IPS-15b (cell line): ENCODE data around the gene C12orf57.

Experiments used
- H3K27me3 ChIP-seq: one replicate; pipeline ENCODE4 v1.6.1; 2013; ENCODE audit warnings: low read length; ENCODE audit not compliant: control insufficient read depth, insufficient read depth
- H3K36me3 ChIP-seq: one replicate; pipeline ENCODE4 v1.6.1; 2013; ENCODE audit warnings: low read length; ENCODE audit not compliant: control insufficient read depth, insufficient read depth
- H3K4me1 ChIP-seq: one replicate; pipeline ENCODE4 v1.6.1; 2013; ENCODE audit warnings: mild to moderate bottlenecking, low read length; ENCODE audit not compliant: control insufficient read depth, insufficient read depth
- H3K4me3 ChIP-seq: one replicate; pipeline ENCODE4 v1.5.1; 2013; ENCODE audit warnings: low read depth, low read length
- H3K9ac ChIP-seq: one replicate; pipeline ENCODE4 v1.6.1; 2013; ENCODE audit warnings: low read depth, mild to moderate bottlenecking, low read length
- H3K9me3 ChIP-seq: one replicate; pipeline ENCODE4 v1.6.1; 2013; ENCODE audit warnings: mild to moderate bottlenecking, low read length; ENCODE audit not compliant: control insufficient read depth, insufficient read depth

C12orf57 gene

DNA sequence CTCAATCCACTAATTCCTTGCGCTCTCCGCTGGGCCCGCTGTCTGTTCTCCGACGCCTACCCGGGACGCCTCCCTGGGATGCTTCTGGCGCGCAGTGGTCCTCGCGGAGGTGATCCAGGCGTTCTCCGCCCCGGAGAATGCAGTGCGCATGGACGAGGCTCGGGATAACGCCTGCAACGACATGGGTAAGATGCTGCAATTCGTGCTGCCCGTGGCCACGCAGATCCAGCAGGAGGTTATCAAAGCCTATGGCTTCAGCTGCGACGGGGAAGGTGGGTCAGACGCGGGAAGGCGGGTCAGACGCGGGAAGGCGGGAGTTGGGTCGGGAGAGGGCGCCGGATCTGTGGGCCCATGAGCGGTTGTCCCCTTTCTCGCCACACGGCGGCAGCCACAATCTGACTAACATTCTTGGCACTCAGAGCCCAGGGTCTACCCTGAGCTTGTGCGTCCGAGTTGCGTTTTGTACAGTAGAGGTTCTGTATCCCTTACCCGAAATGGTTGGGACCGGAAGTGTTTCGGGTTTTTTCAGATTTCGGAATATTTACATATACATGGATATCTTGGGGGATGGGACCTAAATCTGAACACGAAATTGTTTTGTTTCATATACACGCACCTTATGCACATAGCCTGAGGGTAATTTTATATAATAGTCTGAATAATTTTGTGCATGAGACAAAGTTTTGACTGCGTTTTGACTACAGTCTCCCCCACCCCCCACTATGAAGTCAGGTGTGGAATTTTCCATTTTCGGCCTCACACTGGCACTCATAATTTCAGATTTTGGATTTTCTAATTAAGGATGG lies 762 bp downstream of the C12orf57 start:
- peaks cover 15% of the 10 kb centered on the region for H3K4me1 ChIP-seq
- no peaks in the 10 kb centered on the region for H3K9me3 ChIP-seq
- H3K27me3 ChIP-seq, result no peaks in the 10 kb centered on the region
- peaks cover 6% of the 10 kb centered on the region for H3K36me3 ChIP-seq
- peak overlapping the region; percentile 93 for H3K4me3 ChIP-seq
- peak overlapping the region; percentile 98 for H3K9ac ChIP-seq

GRCh38 chr12:6945613-6946012 lies 1.8 kb downstream of the C12orf57 start:
- peak overlapping the region; percentile 26 for H3K9ac ChIP-seq
- no peaks in the 10 kb centered on the region for H3K27me3 ChIP-seq
- no peaks in the 10 kb centered on the region for H3K9me3 ChIP-seq
- peaks cover 6% of the 10 kb centered on the region for H3K36me3 ChIP-seq
- H3K4me1 ChIP-seq, result peaks cover 15% of the 10 kb centered on the region
- H3K4me3 ChIP-seq, result peak overlapping the region; percentile 93

- H3K4me3 ChIP-seq, result peak overlapping the region; percentile 93
- H3K36me3 ChIP-seq, result peaks cover 5% of the 10 kb centered on the region
- H3K9me3 ChIP-seq, result no peaks in the 10 kb centered on the region
- no peaks in the 10 kb centered on the region for H3K27me3 ChIP-seq
- peak overlapping the region; percentile 49 for H3K9ac ChIP-seq
- H3K4me1 ChIP-seq, result peaks cover 15% of the 10 kb centered on the region
These were observed 2.5 kb downstream of the C12orf57 start for GRCh38 chr12:6946033-6946919.

- peaks cover 15% of the 10 kb centered on the region for H3K4me1 ChIP-seq
- peak overlapping the region; percentile 49 for H3K9ac ChIP-seq
- peak overlapping the region; percentile 93 for H3K4me3 ChIP-seq
These were observed 3.1 kb downstream of the C12orf57 start for GRCh38 chr12:6946920-6947374.

GRCh38 chr12:6947615-6948014 lies 3.8 kb downstream of the C12orf57 start:
- Histone ChIP-seq H3K9me3 (no peaks in the 10 kb centered on the region), H3K4me3 (no peak overlapping the region), H3K36me3 (peaks cover 3% of the 10 kb centered on the region), H3K9ac (no peak overlapping the region), H3K4me1 (peaks cover 15% of the 10 kb centered on the region), H3K27me3 (no peaks in the 10 kb centered on the region)

More at GRCh38 chr12:6946920-6947374, 3.1 kb downstream of the C12orf57 start:
- H3K27me3 ChIP-seq, result no peaks in the 10 kb centered on the region
- H3K9me3 ChIP-seq, result no peaks in the 10 kb centered on the region
- H3K36me3 ChIP-seq, result peaks cover under 1% of the 10 kb centered on the region

- Histone ChIP-seq H3K27me3 (no peaks in the 10 kb centered on the region), H3K4me3 (no peak overlapping the region), H3K36me3 (peaks cover 3% of the 10 kb centered on the region), H3K9me3 (no peaks in the 10 kb centered on the region), H3K4me1 (peaks cover 11% of the 10 kb centered on the region), H3K9ac (no peak overlapping the region)
These were observed 5.2 kb downstream of the C12orf57 start for GRCh38 chr12:6948873-6949594.

- Histone ChIP-seq H3K9me3 (no peaks in the 10 kb centered on the region), H3K4me3 (no peak overlapping the region), H3K27me3 (no peaks in the 10 kb centered on the region), H3K36me3 (peaks cover 9% of the 10 kb centered on the region), H3K4me1 (peaks cover 4% of the 10 kb centered on the region), H3K9ac (no peak overlapping the region)
These were observed 6.6 kb downstream of the C12orf57 start for GRCh38 chr12:6950401-6950801.

DNA sequence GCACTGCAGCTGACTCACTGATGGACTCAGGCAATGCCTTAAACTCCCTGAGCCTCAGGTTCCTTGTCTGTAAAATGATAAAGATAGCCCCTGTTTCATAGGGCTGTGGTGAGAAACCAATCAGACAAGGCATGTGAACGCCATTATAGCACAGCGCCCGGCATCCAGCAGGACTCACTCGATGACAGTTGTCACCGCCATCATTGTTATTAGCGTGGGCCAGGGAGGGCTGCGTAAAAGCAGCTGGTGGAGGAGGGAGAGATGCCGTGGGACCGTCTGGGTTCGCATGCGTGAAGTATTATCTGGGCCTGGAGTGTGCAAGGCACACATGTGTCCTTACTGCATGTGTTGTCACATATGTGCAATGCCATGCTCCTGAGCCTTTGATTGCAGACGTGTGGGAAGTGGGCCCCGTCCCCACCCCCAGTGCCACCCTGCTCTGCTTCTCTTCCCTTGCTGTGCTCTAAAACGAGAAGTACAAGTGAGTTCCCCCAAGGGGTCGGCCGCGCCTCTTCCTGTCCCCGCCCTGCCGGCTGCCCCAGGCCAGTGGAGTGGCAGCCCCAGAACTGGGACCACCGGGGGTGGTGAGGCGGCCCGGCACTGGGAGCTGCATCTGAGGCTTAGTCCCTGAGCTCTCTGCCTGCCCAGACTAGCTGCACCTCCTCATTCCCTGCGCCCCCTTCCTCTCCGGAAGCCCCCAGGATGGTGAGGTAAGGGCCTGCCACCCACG lies 7.2 kb downstream of the C12orf57 start, which contains the start of gene PTPN6:
Gene PTPN6, plus strand, starts transcription at position 546 of the 730 bp plus-strand sequence. Its CDS starts 157 bp downstream, at position 703.
- Histone ChIP-seq H3K4me3 (no peak within 1 kb of the TSS), H3K9me3 (no peaks in the 10 kb centered on the region), H3K27me3 (no peaks in the 10 kb centered on the region), H3K9ac (peak within 1 kb of the TSS; percentile 12), H3K36me3 (peaks cover 13% of the 10 kb centered on the region), H3K4me1 (no peaks in the 10 kb centered on the region)

DNA sequence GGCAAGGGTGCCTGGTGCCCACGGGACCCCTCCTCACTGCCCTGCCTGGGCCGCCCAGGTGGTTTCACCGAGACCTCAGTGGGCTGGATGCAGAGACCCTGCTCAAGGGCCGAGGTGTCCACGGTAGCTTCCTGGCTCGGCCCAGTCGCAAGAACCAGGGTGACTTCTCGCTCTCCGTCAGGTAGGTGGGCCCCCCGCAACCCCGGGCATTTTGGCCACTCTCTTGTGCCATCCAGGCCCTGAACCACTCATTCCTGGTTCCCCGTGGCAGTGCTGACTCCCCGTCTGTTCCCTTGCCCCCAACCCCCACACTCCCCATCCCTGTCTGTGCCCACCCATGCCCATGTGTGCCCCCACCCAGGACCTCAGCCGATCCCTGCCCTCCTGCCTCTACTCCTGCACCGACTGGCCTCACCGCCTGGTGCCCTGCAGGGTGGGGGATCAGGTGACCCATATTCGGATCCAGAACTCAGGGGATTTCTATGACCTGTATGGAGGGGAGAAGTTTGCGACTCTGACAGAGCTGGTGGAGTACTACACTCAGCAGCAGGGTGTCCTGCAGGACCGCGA lies 7.8 kb downstream of the C12orf57 start:
- Histone ChIP-seq H3K36me3 (peaks cover 16% of the 10 kb centered on the region), H3K9ac (no peak overlapping the region), H3K4me1 (no peaks in the 10 kb centered on the region), H3K4me3 (no peak overlapping the region), H3K27me3 (no peaks in the 10 kb centered on the region), H3K9me3 (no peaks in the 10 kb centered on the region)

- H3K4me1 ChIP-seq, result no peaks in the 10 kb centered on the region
- H3K9ac ChIP-seq, result no peak overlapping the region
- no peaks in the 10 kb centered on the region for H3K9me3 ChIP-seq
- no peak overlapping the region for H3K4me3 ChIP-seq
- H3K36me3 ChIP-seq, result peaks cover 16% of the 10 kb centered on the region
- no peaks in the 10 kb centered on the region for H3K27me3 ChIP-seq
These were observed 8.5 kb downstream of the C12orf57 start for GRCh38 chr12:6952121-6952862.
